HFF-Myc (cell line): ENCODE results near the gene CDH13.

Experiments used
- DNase-seq: peaks from one replicate; pipeline ENCODE4 v3.0.0-alpha.2; 2011; ENCODE audit warnings: low read depth; ENCODE audit errors: extremely low read depth
- H3K4me3 ChIP-seq: replicated peaks from 2 replicates; pipeline ENCODE4 v1.5.1; 2011; ENCODE audit warnings: low read depth, mild to moderate bottlenecking, control low read depth, low read length
- CTCF ChIP-seq: IDR thresholded peaks from 2 replicates; pipeline ENCODE4 v1.5.1; 2012; ENCODE audit warnings: mild to moderate bottlenecking, low read depth, low read length, control low read depth; ENCODE audit errors: missing control alignments

The CDH13 gene

GRCh38 chr16:82859662-82860061 is 232.9 kb downstream of the CDH13 start:
- no peak for DNase-seq
- no peak for TF ChIP-seq CTCF
- H3K4me3 ChIP-seq = no peak overlapping the region

- no peak for DNase-seq
- no peak for TF ChIP-seq CTCF
- H3K4me3 ChIP-seq = no peak overlapping the region
These were observed 233.3 kb downstream of the CDH13 start for GRCh38 chr16:82860071-82860470.

- H3K4me3 ChIP-seq = no peak overlapping the region
- no peak for DNase-seq
- no peak for TF ChIP-seq CTCF
These were observed 235.3 kb downstream of the CDH13 start for GRCh38 chr16:82862057-82862456.

GRCh38 chr16:82864332-82865040 is 237.7 kb downstream of the CDH13 start:
- TF ChIP-seq CTCF = no peak
- no peak for DNase-seq
- no peak overlapping the region for H3K4me3 ChIP-seq

GRCh38 chr16:82865412-82865811 is 238.6 kb downstream of the CDH13 start:
- no peak for DNase-seq
- no peak for TF ChIP-seq CTCF

GRCh38 chr16:82867485-82867884 is 240.7 kb downstream of the CDH13 start:
- no peak for DNase-seq
- no peak for TF ChIP-seq CTCF
- H3K4me3 ChIP-seq = no peak overlapping the region

More at GRCh38 chr16:82865412-82865811, 238.6 kb downstream of the CDH13 start:
- H3K4me3 ChIP-seq = no peak overlapping the region

- TF ChIP-seq CTCF = no peak
- DNase-seq = no peak
- no peak overlapping the region for H3K4me3 ChIP-seq
These were observed 247.5 kb downstream of the CDH13 start for GRCh38 chr16:82874271-82874670.
